ENCODE measurements around the gene ARRDC2.
"Not testable (repeated sequence)": the region's sequence is repeated elsewhere in the genome, so short reads cannot be mapped to it uniquely, and the experiment has no call there.

ARRDC2 gene

GRCh38 chr19:18000915-18001776, 6.8 kb upstream of the ARRDC2 start:
- Mint-ChIP-seq H3K4me1 (ENCODE audit: low read depth) (peaks cover 32% of the 10 kb centered on the region), H3K27me3 (no peaks in the 10 kb centered on the region), H3K36me3 (ENCODE audit: low read depth) (no peaks in the 10 kb centered on the region), H3K9me3 (no peaks in the 10 kb centered on the region), H3K27ac (peak overlapping the region; percentile 99), H3K4me3 (peak overlapping the region; percentile 92)

- Mint-ChIP-seq H3K27ac (peak overlapping the region; percentile 88), H3K27me3 (no peaks in the 10 kb centered on the region), H3K4me3 (peak overlapping the region; percentile 92), H3K4me1 (ENCODE audit: low read depth) (peaks cover 32% of the 10 kb centered on the region), H3K36me3 (ENCODE audit: low read depth) (peaks cover 2% of the 10 kb centered on the region), H3K9me3 (no peaks in the 10 kb centered on the region)
These were observed 6.1 kb upstream of the ARRDC2 start for GRCh38 chr19:18001777-18002345.

- Mint-ChIP-seq H3K27ac (peak overlapping the region; percentile 88), H3K4me1 (ENCODE audit: low read depth) (peaks cover 34% of the 10 kb centered on the region), H3K36me3 (ENCODE audit: low read depth) (peaks cover 6% of the 10 kb centered on the region), H3K9me3 (no peaks in the 10 kb centered on the region), H3K27me3 (no peaks in the 10 kb centered on the region), H3K4me3 (peak overlapping the region; percentile 92)
These were observed 5.6 kb upstream of the ARRDC2 start for GRCh38 chr19:18002347-18002850.

GRCh38 chr19:18005750-18006149, 2.2 kb upstream of the ARRDC2 start:
- not testable (repeated sequence) for H3K4me3 Mint-ChIP-seq; H3K9me3 Mint-ChIP-seq; H3K27me3 Mint-ChIP-seq; H3K27ac Mint-ChIP-seq; H3K36me3 Mint-ChIP-seq (ENCODE audit: low read depth)
- peaks cover 44% of the 10 kb centered on the region for H3K4me1 Mint-ChIP-seq (ENCODE audit: low read depth)

- peaks cover 42% of the 10 kb centered on the region for H3K4me1 Mint-ChIP-seq (ENCODE audit: low read depth)
- H3K27ac Mint-ChIP-seq: peak overlapping the region; percentile 91
- H3K4me3 Mint-ChIP-seq: peak overlapping the region; percentile 87
- peaks cover 18% of the 10 kb centered on the region for H3K36me3 Mint-ChIP-seq (ENCODE audit: low read depth)
- no peaks in the 10 kb centered on the region for H3K9me3 Mint-ChIP-seq
- H3K27me3 Mint-ChIP-seq: no peaks in the 10 kb centered on the region
These were observed 690 bp upstream of the ARRDC2 start for GRCh38 chr19:18007044-18007916.

- Mint-ChIP-seq H3K4me3 (peak overlapping the region; percentile 84), H3K36me3 (ENCODE audit: low read depth) (peaks cover 29% of the 10 kb centered on the region), H3K4me1 (ENCODE audit: low read depth) (peaks cover 45% of the 10 kb centered on the region), H3K27me3 (no peaks in the 10 kb centered on the region), H3K9me3 (no peaks in the 10 kb centered on the region), H3K27ac (peak overlapping the region; percentile 78)
These were observed 844 bp downstream of the ARRDC2 start for GRCh38 chr19:18008814-18009213.

- H3K36me3 Mint-ChIP-seq (ENCODE audit: low read depth): peaks cover 33% of the 10 kb centered on the region
- H3K9me3 Mint-ChIP-seq: no peaks in the 10 kb centered on the region
- H3K4me3 Mint-ChIP-seq: peak overlapping the region; percentile 84
- H3K27me3 Mint-ChIP-seq: no peaks in the 10 kb centered on the region
- H3K4me1 Mint-ChIP-seq (ENCODE audit: low read depth): peaks cover 52% of the 10 kb centered on the region
- peak overlapping the region; percentile 78 for H3K27ac Mint-ChIP-seq
These were observed 1.6 kb downstream of the ARRDC2 start for GRCh38 chr19:18009412-18010066.

- no peak overlapping the region for H3K27ac Mint-ChIP-seq
- H3K4me1 Mint-ChIP-seq (ENCODE audit: low read depth): peaks cover 58% of the 10 kb centered on the region
These were observed 2.2 kb downstream of the ARRDC2 start for GRCh38 chr19:18010149-18010548.

GRCh38 chr19:18013210-18014111, 5.5 kb downstream of the ARRDC2 start:
- peak overlapping the region; percentile 8 for H3K4me3 Mint-ChIP-seq
- H3K9me3 Mint-ChIP-seq: no peaks in the 10 kb centered on the region
- H3K4me1 Mint-ChIP-seq (ENCODE audit: low read depth): peaks cover 66% of the 10 kb centered on the region
- no peaks in the 10 kb centered on the region for H3K27me3 Mint-ChIP-seq
- H3K36me3 Mint-ChIP-seq (ENCODE audit: low read depth): peaks cover 37% of the 10 kb centered on the region
- no peak overlapping the region for H3K27ac Mint-ChIP-seq

More at GRCh38 chr19:18010149-18010548, 2.2 kb downstream of the ARRDC2 start:
- H3K36me3 Mint-ChIP-seq (ENCODE audit: low read depth): peaks cover 36% of the 10 kb centered on the region
- H3K27me3 Mint-ChIP-seq: no peaks in the 10 kb centered on the region
- H3K4me3 Mint-ChIP-seq: no peak overlapping the region
- no peaks in the 10 kb centered on the region for H3K9me3 Mint-ChIP-seq

- Mint-ChIP-seq H3K9me3 (no peaks in the 10 kb centered on the region), H3K27ac (peak overlapping the region; percentile 62), H3K4me1 (ENCODE audit: low read depth) (peaks cover 63% of the 10 kb centered on the region), H3K27me3 (no peaks in the 10 kb centered on the region), H3K36me3 (ENCODE audit: low read depth) (peaks cover 37% of the 10 kb centered on the region), H3K4me3 (no peak overlapping the region)
These were observed 6.2 kb downstream of the ARRDC2 start for GRCh38 chr19:18014197-18014596.

GRCh38 chr19:18016209-18016910, 8.4 kb downstream of the ARRDC2 start:
- Mint-ChIP-seq H3K27me3 (no peaks in the 10 kb centered on the region), H3K9me3 (no peaks in the 10 kb centered on the region), H3K4me1 (ENCODE audit: low read depth) (peaks cover 69% of the 10 kb centered on the region), H3K36me3 (ENCODE audit: low read depth) (peaks cover 28% of the 10 kb centered on the region), H3K4me3 (no peak overlapping the region), H3K27ac (peak overlapping the region; percentile 11)

- Mint-ChIP-seq H3K9me3 (no peaks in the 10 kb centered on the region), H3K4me1 (ENCODE audit: low read depth) (peaks cover 81% of the 10 kb centered on the region), H3K27ac (no peak overlapping the region), H3K36me3 (ENCODE audit: low read depth) (peaks cover 29% of the 10 kb centered on the region), H3K4me3 (no peak overlapping the region), H3K27me3 (no peaks in the 10 kb centered on the region)
These were observed 9.5 kb downstream of the ARRDC2 start for GRCh38 chr19:18017275-18018083.
